ENCODE data around the gene TSPAN12.
A peak's percentile ranks its signal among the peaks of the same experiment; 100 is the strongest.
"Not testable (repeated sequence)": the region's sequence is repeated elsewhere in the genome, so short reads cannot be mapped to it uniquely, and the experiment has no call there.

Gene TSPAN12, protein sequence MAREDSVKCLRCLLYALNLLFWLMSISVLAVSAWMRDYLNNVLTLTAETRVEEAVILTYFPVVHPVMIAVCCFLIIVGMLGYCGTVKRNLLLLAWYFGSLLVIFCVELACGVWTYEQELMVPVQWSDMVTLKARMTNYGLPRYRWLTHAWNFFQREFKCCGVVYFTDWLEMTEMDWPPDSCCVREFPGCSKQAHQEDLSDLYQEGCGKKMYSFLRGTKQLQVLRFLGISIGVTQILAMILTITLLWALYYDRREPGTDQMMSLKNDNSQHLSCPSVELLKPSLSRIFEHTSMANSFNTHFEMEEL

DNA sequence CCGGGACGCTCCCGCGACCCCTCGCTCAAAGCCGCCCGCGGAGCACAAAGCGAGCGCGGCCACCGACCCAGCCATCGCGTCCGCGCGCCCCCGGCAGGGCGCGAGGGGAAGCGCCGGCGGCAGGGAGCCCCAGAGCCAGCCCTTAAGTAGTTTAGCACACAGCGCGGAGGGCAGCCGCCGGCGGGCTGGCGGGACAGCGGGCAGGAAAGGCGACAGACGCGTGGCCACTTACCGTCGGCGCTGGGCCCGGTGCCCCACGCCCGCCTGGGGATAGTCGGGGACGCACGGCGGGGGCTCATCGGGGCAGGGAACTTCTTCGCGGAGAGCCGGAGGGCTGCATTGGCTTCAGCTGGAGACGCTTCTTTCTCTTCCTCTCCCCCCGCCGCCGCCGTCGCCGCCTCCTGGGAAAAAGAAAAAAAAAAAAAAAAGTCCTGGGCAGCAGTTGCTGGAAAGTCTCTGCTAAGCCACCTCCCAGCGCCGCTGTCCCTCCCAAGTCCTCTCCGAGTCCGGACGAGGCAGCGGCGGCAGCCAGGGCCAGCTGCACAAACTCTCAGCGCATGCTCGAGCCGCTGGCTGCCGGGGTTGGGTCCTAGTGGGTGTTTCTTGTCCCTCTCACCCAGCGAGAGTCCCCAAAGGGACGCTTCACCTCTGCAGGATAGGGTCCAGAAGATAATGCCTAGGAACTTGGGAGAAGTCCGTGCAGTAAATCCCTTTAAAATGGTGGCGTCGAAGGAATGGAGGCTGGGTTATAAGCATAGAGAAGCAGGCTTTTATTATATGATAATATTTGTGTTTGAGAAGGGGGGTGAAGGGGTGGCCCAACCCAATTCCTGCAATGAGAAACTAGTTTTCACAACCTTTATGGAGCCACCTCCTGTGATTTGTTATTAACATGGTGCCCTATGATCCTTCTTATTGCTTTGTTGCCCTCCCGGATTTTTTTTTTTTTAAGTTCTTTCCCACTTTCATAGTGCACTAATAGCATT, at the start of gene TSPAN12:
Gene TSPAN12 (minus strand): TSS at position 557 of the 986 bp plus-strand sequence. CDS start 1,381 bp downstream, outside the sequence.
- DNase-seq: peak; percentile 86

DNA sequence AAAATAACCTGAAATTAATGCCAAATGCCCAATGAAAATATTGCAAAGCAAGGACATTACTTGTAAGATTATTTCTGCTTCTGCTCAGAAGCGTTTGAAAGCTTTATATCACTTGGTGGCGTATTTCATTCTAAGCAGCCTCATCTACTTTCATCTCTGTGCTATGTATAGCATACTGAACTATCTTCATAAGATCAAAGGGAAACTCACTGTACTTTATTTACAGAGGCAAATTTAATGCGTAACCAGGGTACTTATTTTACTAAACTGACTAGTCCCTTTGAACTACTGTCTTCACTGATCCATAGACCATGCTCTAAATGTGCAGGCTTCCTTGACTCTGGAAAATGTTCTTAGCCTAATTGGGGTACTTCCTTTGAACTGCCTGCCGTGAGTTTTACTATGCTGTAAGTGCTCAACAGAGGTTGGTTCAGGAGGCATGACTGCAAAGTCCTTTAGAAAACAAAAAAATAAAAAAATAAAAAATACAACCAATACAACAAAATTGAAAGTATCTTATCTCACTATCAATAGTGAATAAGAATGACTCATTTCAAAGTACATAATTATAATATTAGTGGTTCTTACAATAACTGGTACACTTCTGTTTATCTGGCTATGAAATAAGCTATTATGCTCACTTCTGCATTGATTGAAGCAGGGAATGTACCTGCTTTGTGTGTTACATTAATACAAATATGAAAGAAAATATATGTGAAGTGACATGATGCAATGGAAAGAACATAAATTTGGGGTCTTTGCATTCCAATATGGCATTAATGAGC, 41.0 kb upstream of the TSPAN12 start:
- no peak for DNase-seq

DNA sequence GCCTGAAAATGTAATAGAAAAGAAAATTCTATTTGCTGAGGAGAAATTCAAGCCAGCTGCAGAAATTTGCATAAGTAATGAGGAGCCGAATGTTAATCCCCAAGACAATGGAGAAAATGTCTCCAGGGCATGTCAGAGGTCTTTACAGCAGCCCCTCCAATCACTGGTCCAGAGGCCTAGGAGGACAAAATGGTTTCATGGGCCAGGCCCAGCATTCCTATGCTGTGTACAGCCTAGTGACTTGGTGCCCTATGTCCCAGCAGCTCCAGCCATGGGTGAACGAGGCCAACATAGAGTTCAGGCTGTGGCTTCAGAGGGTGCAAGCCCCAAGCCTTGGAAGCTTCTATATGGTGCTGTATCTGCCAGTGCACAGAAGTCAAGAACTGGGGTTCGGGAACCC, 37.3 kb upstream of the TSPAN12 start:
- not testable (repeated sequence) for DNase-seq

DNA sequence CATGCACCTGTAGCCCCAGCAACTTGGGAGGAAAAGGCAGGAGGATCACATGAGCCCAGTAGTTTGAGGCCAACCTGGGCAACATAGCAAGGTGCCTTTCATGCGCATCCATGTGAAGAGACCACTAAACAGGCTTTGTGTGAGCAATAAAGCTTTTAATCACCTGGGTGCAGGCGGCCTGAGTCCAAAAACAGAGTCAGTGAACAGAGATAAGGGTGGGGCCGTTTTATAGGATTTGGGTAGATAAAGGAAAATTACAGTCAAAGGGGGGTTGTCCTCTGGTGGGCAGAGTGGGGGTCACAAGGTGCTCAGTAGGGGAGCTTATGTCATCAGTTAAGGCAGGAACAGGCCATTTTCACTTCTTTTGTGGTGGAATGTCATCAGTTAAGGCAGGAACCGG, 27.7 kb upstream of the TSPAN12 start:
- DNase-seq: not testable (repeated sequence)

DNA sequence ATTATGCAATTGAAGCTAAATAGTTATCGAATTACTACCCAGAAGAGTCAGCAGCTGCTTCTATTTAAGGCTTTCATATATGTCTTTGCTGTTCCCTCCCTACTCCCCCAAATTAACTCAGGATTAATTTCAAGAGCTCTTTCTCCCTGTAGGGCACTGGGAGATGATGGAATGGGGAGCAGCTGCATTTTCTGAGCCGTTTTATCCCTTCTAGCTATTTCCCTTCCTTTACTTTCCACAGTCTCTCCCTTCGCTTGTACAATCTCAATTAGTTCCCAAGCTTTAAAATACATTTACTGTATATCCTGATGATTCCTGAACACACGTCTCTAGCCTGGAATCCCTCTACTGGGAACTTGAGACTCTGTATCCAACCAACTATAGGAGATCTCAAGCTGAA, 19.8 kb upstream of the TSPAN12 start:
- DNase-seq: no peak

DNA sequence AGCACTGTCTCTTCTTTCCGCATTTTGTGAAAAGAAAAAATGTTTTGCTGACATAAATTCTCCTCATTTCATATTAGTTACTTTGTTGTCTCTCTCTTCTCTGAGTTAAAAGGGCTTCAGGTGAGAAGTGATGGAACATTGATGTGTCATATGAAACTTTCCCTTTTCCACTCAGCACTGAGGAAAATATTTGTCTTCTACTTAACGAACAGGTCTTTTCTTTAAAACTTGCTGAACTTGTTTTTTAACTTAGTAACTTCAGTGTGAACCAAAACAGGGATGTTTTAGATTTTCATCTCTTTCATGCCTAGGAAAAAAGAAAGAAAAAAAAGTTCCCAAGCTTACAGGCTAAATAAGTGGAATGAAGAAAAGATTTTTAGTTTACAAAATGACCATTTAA, 19.0 kb upstream of the TSPAN12 start:
- DNase-seq: no peak

DNA sequence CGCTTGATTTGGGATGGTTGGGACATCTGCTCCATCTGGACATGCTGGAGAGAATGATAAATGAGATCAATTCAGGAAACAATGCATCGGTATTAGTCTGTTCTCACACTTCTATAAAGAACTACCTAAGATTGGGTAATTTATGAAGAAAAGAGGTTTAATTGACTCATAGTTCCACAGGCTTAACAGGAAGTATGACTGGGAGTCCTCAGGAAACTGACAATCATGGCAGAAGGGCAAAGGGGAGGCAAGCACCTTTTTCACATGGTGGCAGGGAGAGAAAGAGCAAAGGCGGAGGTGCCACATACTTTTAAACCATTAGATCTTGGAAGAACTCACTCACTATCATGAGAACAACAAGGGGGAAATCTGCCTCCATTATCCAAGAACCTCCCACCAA, 16.8 kb upstream of the TSPAN12 start:
- DNase-seq: no peak

DNA sequence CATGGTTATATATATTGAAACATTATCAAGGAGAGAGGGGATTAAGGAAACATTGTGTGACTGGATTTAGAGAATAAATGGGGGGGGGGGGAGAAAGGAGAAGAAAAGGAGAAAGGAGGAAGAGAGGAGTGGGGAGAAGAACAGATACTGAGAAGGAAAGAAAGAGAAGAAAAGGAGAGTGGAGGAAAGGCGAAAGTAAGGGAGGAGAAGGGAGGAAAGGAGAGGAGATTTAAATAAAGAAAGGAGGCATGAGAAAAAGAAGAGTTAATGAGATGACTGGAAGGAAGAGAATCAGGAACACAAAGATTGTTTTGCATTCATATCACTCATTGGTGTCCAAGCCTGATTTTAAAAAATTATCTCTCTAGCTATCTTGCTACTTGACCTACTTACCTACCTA, 16.1 kb upstream of the TSPAN12 start:
- no peak for DNase-seq

DNA sequence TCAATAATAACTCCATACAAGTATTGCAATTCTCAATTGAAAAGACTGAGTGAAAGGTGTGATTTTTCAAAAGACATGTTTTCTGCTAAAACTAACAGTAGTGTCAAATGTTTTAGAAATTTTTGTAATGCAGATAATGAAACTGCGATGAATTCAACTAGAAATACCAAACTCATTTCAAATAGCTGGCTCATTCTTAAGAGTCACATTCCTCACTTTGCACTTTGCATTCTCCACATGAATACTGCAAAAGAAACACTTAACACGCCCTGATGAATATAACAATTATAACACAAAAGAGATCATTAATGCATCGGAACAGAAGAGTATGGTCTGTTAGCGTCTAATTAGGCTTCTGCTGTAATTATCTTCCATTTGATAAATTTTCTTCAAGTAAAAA, 15.5 kb upstream of the TSPAN12 start:
- DNase-seq: peak; percentile 13

DNA sequence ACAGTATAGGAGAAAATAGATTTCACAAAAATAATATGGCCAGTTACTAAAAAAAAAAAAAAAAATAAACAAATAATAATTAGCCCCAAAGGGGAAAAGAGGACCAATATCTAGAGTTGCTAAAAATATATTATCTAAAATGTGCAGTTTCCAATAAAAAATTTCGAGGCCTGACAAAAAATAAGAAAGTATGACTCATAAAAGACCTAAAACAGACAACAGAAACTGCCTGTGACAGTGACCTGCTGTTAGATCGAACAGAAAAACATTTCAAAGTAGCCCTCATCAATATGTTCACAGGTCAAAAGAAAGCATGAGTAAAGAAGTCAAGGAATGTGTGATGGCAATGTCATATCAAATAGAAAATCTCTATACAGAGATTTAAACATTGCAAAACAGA, 11.8 kb upstream of the TSPAN12 start:
- DNase-seq: no peak

DNA sequence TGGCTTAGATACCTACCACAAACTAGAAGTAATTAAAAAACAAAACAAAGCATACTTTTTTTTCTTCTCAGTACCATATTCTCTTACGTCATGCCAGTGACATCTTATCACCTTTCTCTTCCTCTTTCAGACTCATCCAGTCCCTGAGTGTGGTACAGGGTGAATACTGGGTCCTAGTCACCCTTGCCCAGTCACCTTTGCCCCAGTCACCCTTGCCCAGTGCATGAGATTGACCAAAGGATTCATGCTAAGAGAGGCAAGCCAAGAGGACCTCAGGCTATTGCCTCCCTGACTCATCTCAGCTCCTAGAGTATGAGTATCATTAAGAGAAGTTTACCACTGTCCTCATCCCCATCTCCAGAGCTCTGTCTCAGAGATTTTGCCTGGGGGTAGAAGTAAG, 10.0 kb upstream of the TSPAN12 start:
- no peak for DNase-seq

DNA sequence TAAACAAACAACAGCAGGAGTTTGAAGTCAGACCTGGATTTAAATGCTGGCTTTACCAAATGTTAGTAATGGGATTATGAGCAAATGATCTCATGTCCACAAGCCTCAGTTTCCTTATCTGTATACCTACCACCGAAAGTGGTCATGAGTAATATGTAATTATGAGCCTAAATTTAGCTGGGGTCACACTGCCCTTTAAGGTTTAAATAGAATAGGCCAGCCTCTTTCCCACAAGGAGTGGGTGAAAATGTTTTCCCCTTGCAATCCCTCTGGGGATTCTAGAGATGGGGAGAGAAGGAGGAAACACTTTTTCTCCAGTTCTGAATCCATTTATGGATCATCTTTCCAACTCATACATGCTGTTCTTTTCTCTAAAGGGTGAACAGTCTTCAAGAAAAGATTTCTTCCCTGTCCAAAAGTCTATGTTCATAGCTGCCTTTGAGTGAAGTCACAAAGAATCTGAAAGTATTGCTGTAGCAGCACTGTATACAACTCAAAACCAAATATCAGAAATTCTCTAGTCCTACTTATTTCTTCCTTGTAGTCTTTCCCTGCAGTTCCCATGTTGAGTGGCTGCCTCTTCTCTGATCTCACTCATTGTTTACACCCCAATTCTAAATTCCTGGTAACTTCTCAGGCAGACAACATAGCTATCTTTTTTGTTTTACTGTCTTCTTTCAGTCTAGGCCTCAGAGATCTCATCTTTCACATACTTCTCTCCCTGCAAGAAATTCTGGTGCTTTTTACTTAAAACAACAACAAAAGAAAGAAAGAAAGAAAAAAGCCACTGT, 7.4 kb upstream of the TSPAN12 start:
- peak; percentile 71 for DNase-seq

DNA sequence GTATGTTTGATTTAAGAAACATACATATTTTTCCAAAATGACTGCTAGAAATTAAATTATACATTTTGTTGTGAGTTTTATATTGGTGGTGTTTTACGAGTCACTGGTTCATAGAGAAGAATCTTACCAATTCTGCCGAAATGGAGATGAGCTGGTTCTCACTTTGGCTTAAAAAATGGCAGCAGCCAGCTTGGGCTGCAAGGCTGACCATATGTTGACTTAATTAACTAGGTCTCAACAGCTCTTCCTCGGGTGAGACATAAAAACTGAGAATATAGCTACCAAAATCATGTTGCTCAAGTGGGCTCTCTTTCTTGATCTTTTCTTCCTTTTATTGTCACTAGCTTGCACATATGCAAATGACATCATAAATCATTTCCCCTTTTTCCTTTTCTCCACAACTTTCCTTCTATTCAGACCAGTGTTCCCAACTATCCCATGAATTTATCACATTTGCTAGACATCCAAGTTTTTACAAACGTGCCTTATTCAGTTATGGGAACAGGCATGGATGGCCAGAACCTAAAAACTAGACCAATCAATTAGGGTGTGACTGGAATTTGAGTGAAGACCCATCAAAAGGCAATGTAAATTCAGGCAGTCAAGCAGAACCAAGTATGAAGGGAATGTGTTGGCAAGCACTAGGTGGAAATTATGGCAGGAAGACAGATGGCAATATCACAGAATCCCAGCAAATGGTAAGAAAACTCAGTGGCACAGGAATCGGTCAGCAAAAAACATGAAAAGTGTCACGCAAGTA, 6.4 kb upstream of the TSPAN12 start:
- DNase-seq: peak; percentile 47

DNA sequence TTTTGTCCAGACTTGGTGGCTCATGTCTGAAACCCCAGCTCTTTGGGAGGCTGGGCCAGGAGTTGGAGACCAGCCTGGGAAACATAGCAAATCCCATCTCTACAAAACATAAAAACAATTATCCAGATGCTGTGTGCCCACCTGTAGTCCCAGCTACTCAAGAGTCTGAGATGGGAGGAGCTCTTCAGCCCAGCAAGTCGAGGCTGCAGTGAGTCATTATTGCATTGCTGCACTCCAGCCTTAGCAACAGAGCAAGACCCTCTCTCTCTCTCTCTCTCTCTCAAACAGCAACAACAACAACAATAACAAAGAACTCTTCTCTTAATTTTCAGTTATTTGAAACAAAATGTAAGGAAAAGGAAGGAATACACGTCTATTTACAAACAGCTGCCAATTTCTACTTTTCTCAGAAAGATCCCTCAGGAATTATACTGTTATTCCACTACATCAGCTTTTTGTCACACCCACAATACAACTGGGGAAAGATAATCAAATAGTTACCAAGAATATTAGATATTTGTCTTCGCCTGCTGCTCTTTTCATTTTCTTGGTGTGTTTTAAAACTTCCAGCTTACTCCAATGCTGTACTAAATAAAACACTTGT, 5.1 kb upstream of the TSPAN12 start:
- no peak for DNase-seq

DNA sequence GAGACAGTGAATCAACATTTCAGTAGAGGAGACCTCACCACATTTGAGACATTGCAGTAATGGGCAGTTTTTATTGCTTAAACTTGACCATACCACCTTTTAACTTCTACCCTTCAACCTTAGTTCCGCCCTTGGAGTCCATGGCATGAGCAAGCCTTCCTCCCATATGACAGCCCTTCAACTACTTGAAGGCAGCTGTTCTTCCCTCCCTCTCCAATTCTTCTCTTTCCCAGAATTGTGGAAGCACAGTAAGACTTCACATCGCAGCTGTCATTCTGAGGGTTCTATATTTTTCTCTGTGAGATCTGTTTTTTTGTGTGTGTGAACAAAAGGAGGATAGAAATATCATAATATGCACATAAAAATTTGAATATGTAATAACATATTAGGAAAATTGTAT, 2.2 kb upstream of the TSPAN12 start:
- DNase-seq: no peak

DNA sequence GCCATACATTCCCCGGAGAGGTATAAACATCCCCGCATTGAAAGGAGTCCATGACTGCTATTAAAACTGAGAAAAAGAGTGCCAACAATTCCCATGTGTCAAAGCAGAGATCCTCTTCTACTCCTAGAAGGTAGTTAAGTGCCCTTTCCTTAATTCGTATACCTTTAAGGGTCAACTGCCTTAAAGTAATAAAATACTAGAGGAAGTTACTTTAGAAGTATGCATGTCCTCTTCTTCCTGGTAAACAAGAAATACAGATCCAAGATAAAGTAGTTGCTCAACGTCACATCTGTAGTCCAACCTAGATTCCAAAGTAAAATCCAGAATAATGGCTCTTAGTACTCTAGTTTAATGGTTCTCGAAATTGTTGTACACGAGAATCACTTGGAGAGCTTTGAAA, 1.5 kb upstream of the TSPAN12 start:
- DNase-seq: no peak

DNA sequence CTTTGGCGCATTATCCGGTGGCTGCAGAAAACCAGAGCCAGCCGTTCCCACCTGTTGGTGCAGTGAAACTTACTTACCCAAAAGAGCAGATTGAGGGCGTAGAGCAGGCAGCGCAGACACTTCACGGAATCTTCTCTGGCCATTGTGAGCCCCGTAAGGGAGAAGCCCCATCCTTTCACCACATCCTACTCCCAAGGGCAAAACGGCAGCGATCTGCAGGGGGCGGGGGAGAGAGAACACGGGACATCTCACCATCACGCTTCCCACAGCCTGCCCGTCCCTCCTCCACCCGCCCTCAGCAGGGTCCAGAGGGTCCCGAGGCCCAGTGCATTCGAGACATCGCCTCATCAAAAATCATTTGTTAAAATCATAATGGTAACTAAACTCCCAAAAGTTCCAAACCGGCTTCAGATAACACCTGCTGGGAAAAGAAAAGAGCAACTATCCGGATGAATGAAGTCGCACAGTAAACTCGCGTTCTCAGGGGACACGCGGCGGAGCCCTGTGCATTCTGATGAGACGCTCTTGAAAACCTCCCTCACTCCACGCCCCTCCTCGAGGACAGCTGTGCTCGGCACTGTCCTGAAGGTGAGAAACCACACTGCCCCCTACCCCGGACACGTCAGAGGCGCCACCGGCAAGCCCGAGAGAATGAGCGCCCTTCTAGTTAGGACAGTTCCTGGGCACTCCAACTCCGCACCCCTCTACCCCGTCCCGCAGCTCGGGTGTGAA, 1.2 kb downstream of the TSPAN12 start:
- DNase-seq: peak; percentile 32

DNA sequence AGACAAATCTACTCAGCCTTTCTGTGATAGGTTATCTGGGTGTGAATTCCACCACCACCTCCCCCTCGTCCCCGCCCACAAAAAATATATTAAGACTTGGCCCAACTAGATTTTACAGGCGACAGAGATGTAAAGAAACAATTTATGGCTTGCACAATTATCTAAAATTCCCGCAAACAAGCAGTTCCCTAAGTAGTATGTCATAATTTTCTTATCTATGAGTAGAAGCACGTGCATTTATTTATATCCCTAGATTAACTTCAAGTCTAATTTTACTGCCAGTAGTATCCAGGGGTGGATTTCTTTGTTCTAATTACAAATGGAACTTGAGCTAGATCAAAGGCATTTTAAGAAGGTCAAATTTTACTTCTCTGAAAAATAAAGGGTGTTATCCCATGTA, 1.7 kb downstream of the TSPAN12 start:
- no peak for DNase-seq

DNA sequence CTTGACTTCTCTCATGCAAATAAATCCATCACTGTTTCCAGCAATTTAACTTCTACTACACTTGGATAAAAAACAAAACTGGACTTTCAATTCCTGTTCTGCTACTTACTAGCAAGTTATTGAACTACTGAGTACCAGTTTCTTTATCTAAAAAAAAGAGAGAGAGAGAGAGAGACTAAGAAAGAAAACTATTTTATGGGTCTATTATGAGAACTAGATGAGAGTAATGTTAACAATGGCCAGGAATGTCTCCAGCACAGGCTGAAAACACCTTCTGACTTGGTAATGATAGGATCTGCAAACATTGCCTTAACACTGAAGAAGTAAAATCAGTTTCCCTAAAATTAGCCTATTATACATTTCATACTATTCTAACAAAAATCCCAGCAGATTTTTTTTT, 5.2 kb downstream of the TSPAN12 start:
- DNase-seq: no peak

DNA sequence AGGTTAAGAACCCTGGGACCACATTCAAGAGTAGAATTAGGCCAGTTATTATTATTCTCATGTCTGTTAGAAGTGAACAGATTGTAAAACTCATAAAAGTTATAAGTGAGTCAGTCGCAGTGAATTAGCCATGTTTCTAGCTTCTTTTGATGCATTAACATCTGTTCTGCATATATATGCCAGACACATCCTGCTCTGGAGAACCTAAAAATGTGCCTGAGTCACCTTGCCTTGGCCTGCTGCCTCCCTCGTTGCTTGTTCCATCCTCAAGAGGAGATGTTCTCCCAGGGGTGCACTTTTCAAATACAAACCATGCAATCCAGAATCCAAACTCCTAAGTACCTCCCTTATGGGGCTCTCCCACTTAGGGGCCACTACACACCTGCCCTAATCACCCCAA, 14.8 kb downstream of the TSPAN12 start:
- DNase-seq: no peak
